ENCODE measurements around the gene IL36B.
A peak's percentile ranks its signal among the peaks of the same experiment; 100 is the strongest.

IL36B gene

DNA sequence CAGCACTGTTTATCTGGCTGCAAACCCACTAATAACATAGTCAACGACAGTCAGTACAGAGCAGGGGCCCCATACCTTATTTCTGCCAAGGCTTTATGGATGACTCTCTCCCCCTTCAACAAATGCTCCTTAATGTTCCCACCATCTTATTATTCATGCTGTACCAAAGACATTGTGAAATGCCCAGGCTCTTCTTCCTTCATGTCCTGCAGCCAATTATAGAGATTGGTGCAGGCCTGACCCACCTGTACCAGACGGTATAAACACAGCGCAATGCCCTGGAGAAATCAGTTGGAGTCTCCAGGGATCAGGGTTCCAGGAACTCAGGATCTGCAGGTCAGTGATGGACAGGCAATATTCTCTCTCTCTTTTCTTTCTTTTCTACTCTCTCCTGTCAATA is 15.0 kb upstream of the IL36B start, which contains the start of gene IL1F10:
Gene IL1F10, plus strand, starts transcription at position 290 of the 400 bp plus-strand sequence. CDS start 4,769 bp downstream, outside the sequence.
- peak within 1 kb of the TSS; percentile 51 for H3K27ac ChIP-seq
- TF ChIP-seq, protein P1, sequence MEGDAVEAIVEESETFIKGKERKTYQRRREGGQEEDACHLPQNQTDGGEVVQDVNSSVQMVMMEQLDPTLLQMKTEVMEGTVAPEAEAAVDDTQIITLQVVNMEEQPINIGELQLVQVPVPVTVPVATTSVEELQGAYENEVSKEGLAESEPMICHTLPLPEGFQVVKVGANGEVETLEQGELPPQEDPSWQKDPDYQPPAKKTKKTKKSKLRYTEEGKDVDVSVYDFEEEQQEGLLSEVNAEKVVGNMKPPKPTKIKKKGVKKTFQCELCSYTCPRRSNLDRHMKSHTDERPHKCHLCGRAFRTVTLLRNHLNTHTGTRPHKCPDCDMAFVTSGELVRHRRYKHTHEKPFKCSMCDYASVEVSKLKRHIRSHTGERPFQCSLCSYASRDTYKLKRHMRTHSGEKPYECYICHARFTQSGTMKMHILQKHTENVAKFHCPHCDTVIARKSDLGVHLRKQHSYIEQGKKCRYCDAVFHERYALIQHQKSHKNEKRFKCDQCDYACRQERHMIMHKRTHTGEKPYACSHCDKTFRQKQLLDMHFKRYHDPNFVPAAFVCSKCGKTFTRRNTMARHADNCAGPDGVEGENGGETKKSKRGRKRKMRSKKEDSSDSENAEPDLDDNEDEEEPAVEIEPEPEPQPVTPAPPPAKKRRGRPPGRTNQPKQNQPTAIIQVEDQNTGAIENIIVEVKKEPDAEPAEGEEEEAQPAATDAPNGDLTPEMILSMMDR (IDR thresholded peaks at IDR 0.05) = no peak
- TF ChIP-seq ZFX (IDR thresholded peaks at IDR 0.05; ENCODE audit: borderline replicate concordance) = no peak

DNA sequence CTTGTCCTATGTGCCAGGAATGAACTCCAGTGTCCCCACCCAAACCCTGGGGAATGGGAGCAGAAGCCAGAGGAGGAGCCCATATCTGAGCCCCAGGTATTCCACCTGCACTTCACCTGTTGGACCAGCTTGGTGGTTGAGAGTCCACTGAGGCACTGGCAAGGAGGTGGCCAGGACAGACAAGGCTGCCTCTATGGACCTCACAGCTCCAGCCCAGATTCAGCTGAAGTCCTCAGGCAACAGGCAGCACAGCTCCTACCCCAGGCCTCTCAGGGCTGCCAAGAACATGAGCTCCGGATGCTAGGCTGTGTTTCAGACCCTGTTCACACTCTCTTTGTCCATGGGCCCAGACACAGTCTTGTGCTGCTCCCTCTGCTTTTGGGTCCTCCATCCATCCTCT is 12.2 kb upstream of the IL36B start:
- H3K27ac ChIP-seq = no peak overlapping the region
- no peak for TF ChIP-seq ZFX (IDR thresholded peaks at IDR 0.05; ENCODE audit: borderline replicate concordance)
- TF ChIP-seq, protein P1 (IDR thresholded peaks at IDR 0.05) = no peak

- no peak overlapping the region for H3K27ac ChIP-seq
- TF ChIP-seq ZFX (IDR thresholded peaks at IDR 0.05; ENCODE audit: borderline replicate concordance) = no peak
- TF ChIP-seq, protein P1 (IDR thresholded peaks at IDR 0.05) = no peak
These were observed 11.6 kb upstream of the IL36B start for GRCh38 chr2:113064281-113064680.

- no peak overlapping the region for H3K27ac ChIP-seq
- TF ChIP-seq, protein P1 (IDR thresholded peaks at IDR 0.05) = no peak
- no peak for TF ChIP-seq ZFX (IDR thresholded peaks at IDR 0.05; ENCODE audit: borderline replicate concordance)
These were observed 9.5 kb upstream of the IL36B start for GRCh38 chr2:113061896-113062770.

- H3K27ac ChIP-seq = no peak overlapping the region
- TF ChIP-seq, protein P1 (IDR thresholded peaks at IDR 0.05) = no peak
- TF ChIP-seq ZFX (IDR thresholded peaks at IDR 0.05; ENCODE audit: borderline replicate concordance) = no peak
These were observed 8.6 kb upstream of the IL36B start for GRCh38 chr2:113061241-113061640.

GRCh38 chr2:113060796-113061195 is 8.1 kb upstream of the IL36B start:
- H3K27ac ChIP-seq = no peak overlapping the region
- TF ChIP-seq, protein P1 (IDR thresholded peaks at IDR 0.05) = no peak
- TF ChIP-seq ZFX (IDR thresholded peaks at IDR 0.05; ENCODE audit: borderline replicate concordance) = no peak

DNA sequence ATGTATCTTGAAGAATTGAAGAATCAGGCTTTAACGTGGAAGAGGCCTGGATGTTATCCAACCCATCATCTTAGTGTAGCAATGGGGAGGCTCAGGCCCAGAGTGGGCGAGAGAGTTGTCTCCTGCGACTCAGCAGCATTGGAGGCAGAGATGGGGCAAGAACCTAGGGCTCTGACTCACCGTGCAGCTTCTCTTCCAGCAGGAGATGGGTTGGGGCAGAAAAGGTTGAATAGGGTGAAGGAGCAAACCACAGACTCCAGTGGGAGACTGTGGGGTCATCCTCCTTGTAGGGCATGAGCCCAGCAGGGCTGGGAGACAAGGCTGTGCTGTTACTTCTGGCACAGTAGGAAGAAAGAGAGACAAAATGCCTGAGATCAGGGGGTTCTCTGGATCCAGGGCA is 7.7 kb upstream of the IL36B start:
- no peak for TF ChIP-seq ZFX (IDR thresholded peaks at IDR 0.05; ENCODE audit: borderline replicate concordance)
- TF ChIP-seq, protein P1 (IDR thresholded peaks at IDR 0.05) = no peak
- no peak overlapping the region for H3K27ac ChIP-seq

Data from 22Rv1 (cell line).